GM12878 (cell line): ENCODE data around the gene FAM20B. TPM values are rescaled to one million over a fixed set of nuclear protein-coding genes. Genes with fewer than 3 reads are reported as not detected.

Source experiments
- CUX1 ChIP-seq: IDR thresholded peaks from 2 replicates; pipeline ENCODE4 v1.6.1; 2012; ENCODE audit warnings: improper control_type of control experiment, low read depth, low read length; ENCODE audit not compliant: insufficient replicate concordance
- EGR1 ChIP-seq, 2 experiments: IDR thresholded peaks; 1 replicate in 1 of 2; 2 replicates in 1 of 2; pipeline ENCODE4 v1.6.1; 2011 to 2012; ENCODE audit warnings: low read depth in 2 of 2, low read length in 2 of 2, borderline replicate concordance in 1 of 2, mild to moderate bottlenecking in 1 of 2, moderate library complexity in 1 of 2
- ETV6 ChIP-seq, 2 experiments: fragments of 450-650 bp in 1 of 2; IDR thresholded peaks in 1 of 2; conservative IDR thresholded peaks in 1 of 2; 2 replicates each; pipeline ENCODE4 v1.6.1; 2014; ENCODE audit warnings: antibody characterized with exemption in 1 of 2, borderline replicate concordance in 1 of 2, low read depth in 1 of 2, mild to moderate bottlenecking in 1 of 2, moderate library complexity in 1 of 2
- IRF4 ChIP-seq: IDR thresholded peaks from 2 replicates; pipeline ENCODE4 v1.6.1; 2011; ENCODE audit warnings: low read depth, low read length
- MTA2 ChIP-seq: fragments of 450-650 bp; IDR thresholded peaks from 2 replicates; pipeline ENCODE4 v1.6.1; 2016; ENCODE audit warnings: low read depth, mild to moderate bottlenecking, moderate library complexity
- NFXL1 ChIP-seq: fragments of 450-650 bp; IDR thresholded peaks from 2 replicates; pipeline ENCODE4 v1.6.1; 2017; ENCODE audit warnings: antibody characterized with exemption, mild to moderate bottlenecking, borderline replicate concordance
- NFYB ChIP-seq: IDR thresholded peaks from 2 replicates; pipeline ENCODE4 v1.6.1; 2011; ENCODE audit warnings: low read depth, mild to moderate bottlenecking, low read length, improper control_type of control experiment, moderate library complexity; ENCODE audit not compliant: insufficient read depth
- NR2F1 ChIP-seq: fragments of 450-650 bp; conservative IDR thresholded peaks from 2 replicates; pipeline ENCODE4 v1.6.1; 2017; ENCODE audit warnings: mild to moderate bottlenecking
- PAX5 ChIP-seq: IDR thresholded peaks from 2 replicates; pipeline ENCODE4 v1.6.1; 2011; ENCODE audit warnings: low read depth, low read length, borderline replicate concordance
- SIX5 ChIP-seq: IDR thresholded peaks from 2 replicates; pipeline ENCODE4 v1.6.1; 2011; ENCODE audit warnings: mild to moderate bottlenecking, low read depth, low read length, moderate library complexity; ENCODE audit not compliant: severe bottlenecking
- SKIL ChIP-seq: fragments of 450-650 bp; IDR thresholded peaks from 2 replicates; pipeline ENCODE4 v1.6.1; 2017; ENCODE audit warnings: mild to moderate bottlenecking, low read depth, inconsistent platforms; ENCODE audit not compliant: poor library complexity, severe bottlenecking
- SRF ChIP-seq, 2 experiments: IDR thresholded peaks; 2 replicates each; pipeline ENCODE4 v1.6.1; 2011; ENCODE audit warnings: low read depth in 2 of 2, low read length in 2 of 2, mild to moderate bottlenecking in 1 of 2, moderate library complexity in 1 of 2
- WRNIP1 ChIP-seq: IDR thresholded peaks from 2 replicates; pipeline ENCODE4 v1.6.1; 2011; ENCODE audit warnings: low read depth, low read length, improper control_type of control experiment, borderline replicate concordance
- polyA plus RNA-seq, 11 experiments: library from polyadenylated mRNA; depleted of rRNA in 4 of 11; unstranded in 6 of 11; stranded (reverse) in 5 of 11; fragments of >200 nt; fragmentation: Nextera tagmentation in 4 of 11; fragmentation: Illumina TruSeq in 1 of 11; extraction: Ambion mirVana in 4 of 11; extraction: Trizol in 1 of 11; gene quantifications; 1 replicate in 1 of 11; 2 replicates in 10 of 11; pipeline versions ENCODE4 v1.2.1 to v1.2.3, GENCODE V29; 2011 to 2016; ENCODE audit warnings: inconsistent platforms in 2 of 11, missing spikeins in 2 of 11, low read depth in 1 of 11
- total RNA-seq, 4 experiments: library from RNA; depleted of rRNA in 3 of 4; stranded (reverse); fragments of >200 nt in 3 of 4; fragmentation: Illumina TruSeq in 1 of 4; extraction: Trizol in 1 of 4; gene quantifications; 2 replicates each; pipeline versions ENCODE4 v1.2.1 to v1.2.3, GENCODE V29; 2013 to 2021
- TF ChIP-seq, protein P1 (sequence below): fragments of 450-650 bp; IDR thresholded peaks from 2 replicates; pipeline ENCODE4 v1.6.1; 2018; ENCODE audit warnings: borderline replicate concordance, mild to moderate bottlenecking; ENCODE audit not compliant: partially characterized antibody

The FAM20B gene
- total and polyA plus RNA-seq, 10 of the 15 experiments (the other 5 are each of a cell fraction or from before 2014, with no cell fraction given): 2.4 to 25.6 (median 12.8) TPM

DNA sequence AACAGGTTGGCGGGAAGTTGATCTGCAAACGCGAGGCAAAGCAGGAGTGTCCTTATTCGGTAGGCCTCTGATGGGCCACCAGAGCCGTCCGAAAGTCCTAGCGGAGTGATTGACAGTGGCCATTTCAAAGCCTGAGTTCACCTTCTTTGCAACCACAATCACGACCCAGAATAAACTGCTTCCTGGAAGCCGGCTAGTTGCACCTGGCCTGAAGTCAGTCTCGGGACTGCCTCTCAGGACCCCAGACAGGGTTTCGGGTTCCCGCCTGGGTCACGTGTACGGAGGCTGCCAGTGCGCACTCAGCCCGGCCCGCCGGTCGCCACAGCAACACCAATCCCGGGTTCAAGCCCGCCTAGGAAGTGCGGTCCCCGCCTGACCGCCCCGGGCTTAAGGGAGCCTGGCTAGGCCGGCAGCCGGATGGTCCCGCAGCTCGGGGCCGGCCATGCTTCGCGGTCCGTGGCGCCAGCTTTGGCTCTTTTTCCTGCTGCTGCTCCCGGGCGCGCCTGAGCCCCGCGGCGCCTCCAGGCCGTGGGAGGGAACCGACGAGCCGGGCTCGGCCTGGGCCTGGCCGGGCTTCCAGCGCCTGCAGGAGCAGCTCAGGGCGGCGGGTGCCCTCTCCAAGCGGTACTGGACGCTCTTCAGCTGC is 56.1 kb downstream of the FAM20B start, which contains the start of gene TOR3A (continued):
- TF ChIP-seq CUX1 (no peak), WRNIP1 (no peak), PAX5 (no peak), NR2F1 (peak; percentile 29; the same call in 1 of the 2 replicates), MTA2 (no peak), SRF (IDR thresholded peaks at IDR 0.05; ENCODE audit: low read depth in 2 of 2, low read length in 2 of 2) (peak in 1 of 2 experiments; percentile 38; a peak in 1 of 4 replicates), EGR1 (IDR thresholded peaks at IDR 0.05; ENCODE audit: borderline replicate concordance in 1 of 2, low read depth in 2 of 2, low read length in 2 of 2) (no peak), NFYB (peak; percentile 93), SKIL (no peak), NFXL1 (no peak), ETV6 (conservative IDR thresholded peaks at IDR 0.05 in 1 of 2, IDR thresholded peaks at IDR 0.05 in 1 of 2; ENCODE audit: borderline replicate concordance in 1 of 2, low read depth in 1 of 2) (peak in 1 of 2 experiments; percentile 87; a peak in 1 of 4 replicates), SIX5 (peak; percentile 4), IRF4 (no peak)
- TF ChIP-seq, protein P1, sequence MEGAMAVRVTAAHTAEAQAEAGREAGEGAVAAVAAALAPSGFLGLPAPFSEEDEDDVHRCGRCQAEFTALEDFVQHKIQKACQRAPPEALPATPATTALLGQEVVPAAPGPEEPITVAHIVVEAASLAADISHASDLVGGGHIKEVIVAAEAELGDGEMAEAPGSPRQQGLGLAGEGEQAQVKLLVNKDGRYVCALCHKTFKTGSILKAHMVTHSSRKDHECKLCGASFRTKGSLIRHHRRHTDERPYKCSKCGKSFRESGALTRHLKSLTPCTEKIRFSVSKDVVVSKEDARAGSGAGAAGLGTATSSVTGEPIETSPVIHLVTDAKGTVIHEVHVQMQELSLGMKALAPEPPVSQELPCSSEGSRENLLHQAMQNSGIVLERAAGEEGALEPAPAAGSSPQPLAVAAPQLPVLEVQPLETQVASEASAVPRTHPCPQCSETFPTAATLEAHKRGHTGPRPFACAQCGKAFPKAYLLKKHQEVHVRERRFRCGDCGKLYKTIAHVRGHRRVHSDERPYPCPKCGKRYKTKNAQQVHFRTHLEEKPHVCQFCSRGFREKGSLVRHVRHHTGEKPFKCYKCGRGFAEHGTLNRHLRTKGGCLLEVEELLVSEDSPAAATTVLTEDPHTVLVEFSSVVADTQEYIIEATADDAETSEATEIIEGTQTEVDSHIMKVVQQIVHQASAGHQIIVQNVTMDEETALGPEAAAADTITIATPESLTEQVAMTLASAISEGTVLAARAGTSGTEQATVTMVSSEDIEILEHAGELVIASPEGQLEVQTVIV: peak; percentile 36
